GM20431 (cell line): ENCODE results near the gene MSANTD1.

Experiments
- in situ Hi-C: fragments of 300-500 bp; cut with MseI, MboI; formaldehyde crosslinking; loops from one replicate; pipeline ENCODE4 v1.15.0; 2020; ENCODE audit warnings: low sequenced_read_pairs; ENCODE audit not compliant: unreplicated experiment

Gene MSANTD1

GRCh38 chr4:3248811-3249661 lies at the start of gene MSANTD1:
TSS of gene MSANTD1 (plus strand) at chr4:3249159. CDS start at chr4:3249223, 64 bp downstream.
- in situ Hi-C loops = no loop called here

- in situ Hi-C loops = no loop called here
Observed at GRCh38 chr4:3199653-3200422, 49.1 kb upstream of the MSANTD1 start.

- in situ Hi-C loops = no loop called here
Observed at GRCh38 chr4:3200423-3201090, 48.4 kb upstream of the MSANTD1 start.

- in situ Hi-C loops = no loop called here
Observed at GRCh38 chr4:3201718-3202702, 46.9 kb upstream of the MSANTD1 start.

- in situ Hi-C loops = no loop called here
Observed at GRCh38 chr4:3202836-3203820, 45.8 kb upstream of the MSANTD1 start.

GRCh38 chr4:3203971-3204431 lies 45.0 kb upstream of the MSANTD1 start:
- in situ Hi-C loops = no loop called here

GRCh38 chr4:3205995-3206394 lies 43.0 kb upstream of the MSANTD1 start:
- in situ Hi-C loops = no loop called here

- in situ Hi-C loops = no loop called here
Observed at GRCh38 chr4:3206439-3207100, 42.4 kb upstream of the MSANTD1 start.

GRCh38 chr4:3207531-3208037 lies 41.4 kb upstream of the MSANTD1 start:
- in situ Hi-C loops = no loop called here

- in situ Hi-C loops = no loop called here
Observed at GRCh38 chr4:3208826-3209225, 40.1 kb upstream of the MSANTD1 start.

GRCh38 chr4:3209551-3210325 lies 39.2 kb upstream of the MSANTD1 start:
- in situ Hi-C loops = no loop called here

GRCh38 chr4:3210467-3210866 lies 38.5 kb upstream of the MSANTD1 start:
- in situ Hi-C loops = no loop called here

GRCh38 chr4:3211866-3212265 lies 37.1 kb upstream of the MSANTD1 start:
- in situ Hi-C loops = no loop called here

GRCh38 chr4:3212391-3213105 lies 36.4 kb upstream of the MSANTD1 start:
- in situ Hi-C loops = no loop called here

GRCh38 chr4:3213106-3213425 lies 35.9 kb upstream of the MSANTD1 start:
- in situ Hi-C loops = no loop called here

GRCh38 chr4:3213661-3214250 lies 35.2 kb upstream of the MSANTD1 start:
- in situ Hi-C loops = no loop called here
